GM18907 (cell line): Measurements from ENCODE around the gene ENO3.
A peak's percentile ranks its signal among the peaks of the same experiment; 100 is the strongest.

Experiments used
- ATAC-seq: cut with Tn5 transposase; IDR thresholded peaks from one replicate; pipeline ENCODE4 v1.9.1; 2021; ENCODE audit warnings: mild to moderate bottlenecking, moderate library complexity; ENCODE audit not compliant: unreplicated experiment

Gene ENO3

DNA sequence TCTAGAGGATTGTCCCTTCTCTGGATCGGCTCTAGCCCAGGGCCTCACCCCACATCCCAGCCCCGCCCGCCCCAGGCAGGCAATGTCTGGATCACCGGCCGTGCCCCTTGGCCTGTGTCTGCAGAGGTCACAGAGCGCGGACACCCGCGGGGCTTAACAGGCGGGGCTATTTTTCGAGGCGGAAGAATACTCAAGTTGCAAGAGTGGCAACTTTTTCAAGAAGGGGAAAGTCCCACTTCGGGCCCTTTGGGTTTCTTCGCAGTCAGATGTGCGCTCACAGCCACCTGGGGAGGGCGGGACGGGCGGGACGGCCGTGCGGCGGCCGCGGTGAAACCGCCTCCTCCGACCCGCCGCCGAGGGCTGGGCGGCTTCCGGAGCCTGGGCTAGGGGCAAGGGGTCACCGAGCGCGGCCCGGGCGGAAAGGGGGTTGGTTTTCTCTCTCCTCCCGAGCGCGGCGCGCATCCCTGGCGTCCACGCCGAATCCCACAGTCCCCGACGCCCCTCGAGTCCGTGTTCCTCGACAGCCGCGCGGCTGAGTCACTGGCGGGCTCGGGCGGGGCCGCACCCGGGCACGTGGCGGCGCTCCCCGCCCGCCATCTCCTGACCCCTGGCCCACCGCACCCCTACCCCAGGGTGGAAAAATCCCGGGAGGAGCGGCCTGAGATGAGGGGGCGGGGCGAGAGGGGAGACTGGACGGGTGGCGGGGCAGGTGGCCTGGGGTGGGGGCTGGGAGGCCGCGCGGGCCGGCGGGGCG is 1.4 kb upstream of the ENO3 start:
- ATAC-seq, result peak; percentile 37

DNA sequence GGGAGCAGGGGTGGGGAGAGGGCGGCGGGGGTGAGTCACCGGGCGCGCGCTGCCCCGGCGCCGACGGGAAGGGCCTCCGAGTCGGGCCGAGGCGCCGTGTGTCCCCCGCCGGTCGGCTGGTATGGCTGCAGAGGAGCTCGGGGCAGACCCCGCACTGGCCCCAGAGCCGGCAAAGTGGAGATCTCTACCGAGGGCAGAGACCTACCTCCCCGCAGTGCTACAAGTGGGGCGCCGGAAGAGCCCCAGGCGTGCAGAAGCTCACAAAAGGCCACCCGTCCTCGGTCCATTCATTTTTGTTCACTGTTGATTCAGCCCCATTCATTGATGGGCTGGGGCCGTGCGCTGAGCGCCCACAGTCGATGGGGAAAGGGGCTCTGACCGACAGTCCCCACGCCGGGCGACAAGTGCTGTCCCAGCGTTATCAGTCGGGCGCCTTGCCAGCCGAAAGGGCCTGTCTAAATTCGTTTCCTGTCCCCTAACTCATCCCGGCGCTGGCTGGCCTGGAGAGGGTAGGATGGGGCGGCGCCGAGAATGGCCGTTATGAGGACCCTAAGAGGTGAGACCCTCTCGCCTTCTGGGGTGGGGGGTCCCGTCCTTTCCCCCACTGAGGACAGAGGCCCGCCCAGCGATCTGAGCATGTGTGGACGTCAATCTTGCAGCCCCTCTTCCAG is 709 bp upstream of the ENO3 start:
- no peak for ATAC-seq

DNA sequence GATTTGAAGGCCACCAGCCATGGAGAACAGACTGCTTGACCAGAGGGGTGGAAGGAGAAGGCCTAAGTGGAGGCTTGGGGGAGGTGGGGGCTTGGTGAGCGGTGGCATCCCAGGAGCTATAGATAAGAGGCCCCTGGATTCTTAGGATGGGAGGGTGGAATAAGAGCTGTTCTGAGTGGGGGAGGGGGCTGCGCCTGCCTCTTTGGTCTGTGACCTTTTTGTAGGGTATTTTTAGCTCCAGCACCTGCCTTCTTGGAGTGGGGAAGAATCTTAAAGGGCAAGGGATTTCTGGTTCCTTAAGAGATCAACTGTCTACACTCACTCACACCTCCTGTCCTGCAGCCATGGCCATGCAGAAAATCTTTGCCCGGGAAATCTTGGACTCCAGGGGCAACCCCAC is 567 bp downstream of the ENO3 start:
- ATAC-seq, result no peak

DNA sequence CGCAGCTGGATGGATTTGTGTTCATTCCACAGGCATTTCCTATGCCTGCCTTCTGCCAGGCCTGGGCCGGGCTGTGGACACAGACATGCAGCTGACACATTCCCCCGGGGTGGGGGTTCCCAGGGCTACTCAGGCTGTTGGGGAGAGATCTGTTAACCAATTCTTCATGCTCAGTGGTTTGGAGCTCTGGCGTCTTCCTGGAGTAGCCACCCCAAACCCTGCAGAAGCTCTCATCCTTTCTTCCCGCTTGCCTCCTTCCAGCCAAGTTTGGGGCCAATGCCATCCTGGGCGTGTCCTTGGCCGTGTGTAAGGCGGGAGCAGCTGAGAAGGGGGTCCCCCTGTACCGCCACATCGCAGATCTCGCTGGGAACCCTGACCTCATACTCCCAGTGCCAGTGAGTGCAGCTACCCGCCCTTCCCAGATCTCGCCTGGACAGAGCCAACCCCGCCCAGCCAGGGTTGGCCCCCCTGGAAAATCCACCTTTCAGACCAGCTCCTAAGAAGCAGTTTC is 2.6 kb downstream of the ENO3 start:
- no peak for ATAC-seq

DNA sequence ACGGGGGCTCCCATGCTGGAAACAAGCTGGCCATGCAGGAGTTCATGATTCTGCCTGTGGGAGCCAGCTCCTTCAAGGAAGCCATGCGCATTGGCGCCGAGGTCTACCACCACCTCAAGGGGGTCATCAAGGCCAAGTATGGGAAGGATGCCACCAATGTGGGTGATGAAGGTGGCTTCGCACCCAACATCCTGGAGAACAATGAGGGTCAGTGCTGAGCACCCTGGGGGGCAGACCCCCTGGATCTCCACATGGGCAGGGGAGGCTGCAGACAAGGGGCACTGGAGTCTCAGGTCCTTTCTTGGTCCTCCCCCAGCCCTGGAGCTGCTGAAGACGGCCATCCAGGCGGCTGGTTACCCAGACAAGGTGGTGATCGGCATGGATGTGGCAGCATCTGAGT is 4.2 kb downstream of the ENO3 start:
- ATAC-seq, result no peak

DNA sequence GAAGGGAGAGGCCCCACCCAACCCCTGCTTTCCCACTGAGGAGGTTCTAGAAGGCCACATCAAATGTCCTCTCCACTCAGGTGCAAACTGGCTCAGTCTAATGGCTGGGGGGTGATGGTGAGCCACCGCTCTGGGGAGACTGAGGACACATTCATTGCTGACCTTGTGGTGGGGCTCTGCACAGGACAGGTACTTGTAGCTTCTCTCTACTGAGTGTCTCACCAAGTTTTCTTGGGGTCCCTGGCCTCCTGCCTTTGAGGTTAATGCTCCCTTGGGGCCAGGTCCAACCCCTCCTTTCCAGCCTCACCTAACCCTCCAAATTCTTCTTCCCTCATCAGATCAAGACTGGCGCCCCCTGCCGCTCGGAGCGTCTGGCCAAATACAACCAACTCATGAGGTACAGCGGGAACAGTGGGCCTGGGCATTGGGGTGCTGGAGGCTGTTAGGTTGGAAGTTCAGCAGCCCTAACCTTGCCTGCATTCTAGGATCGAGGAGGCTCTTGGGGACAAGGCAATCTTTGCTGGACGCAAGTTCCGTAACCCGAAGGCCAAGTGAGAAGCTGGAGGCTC is 5.7 kb downstream of the ENO3 start:
- no peak for ATAC-seq

DNA sequence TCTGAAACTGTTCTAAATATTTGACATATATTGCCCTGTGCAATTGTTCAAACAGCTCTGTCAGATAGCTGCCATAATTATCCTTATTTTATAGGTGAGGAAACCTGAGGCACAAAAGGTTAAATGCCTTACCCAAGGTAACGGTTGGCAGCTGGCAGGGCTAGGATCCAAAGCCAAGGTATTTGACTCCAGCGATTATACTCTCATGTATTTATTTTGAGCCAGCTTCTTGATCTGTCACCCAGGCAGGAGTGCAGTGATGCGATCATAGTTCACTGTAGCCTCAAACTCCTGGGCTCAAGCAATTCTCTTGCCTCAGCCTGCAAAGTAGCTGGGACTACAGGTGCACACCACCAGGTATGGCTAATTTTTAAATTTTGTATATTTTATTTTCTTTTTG is 7.2 kb downstream of the ENO3 start:
- no peak for ATAC-seq

DNA sequence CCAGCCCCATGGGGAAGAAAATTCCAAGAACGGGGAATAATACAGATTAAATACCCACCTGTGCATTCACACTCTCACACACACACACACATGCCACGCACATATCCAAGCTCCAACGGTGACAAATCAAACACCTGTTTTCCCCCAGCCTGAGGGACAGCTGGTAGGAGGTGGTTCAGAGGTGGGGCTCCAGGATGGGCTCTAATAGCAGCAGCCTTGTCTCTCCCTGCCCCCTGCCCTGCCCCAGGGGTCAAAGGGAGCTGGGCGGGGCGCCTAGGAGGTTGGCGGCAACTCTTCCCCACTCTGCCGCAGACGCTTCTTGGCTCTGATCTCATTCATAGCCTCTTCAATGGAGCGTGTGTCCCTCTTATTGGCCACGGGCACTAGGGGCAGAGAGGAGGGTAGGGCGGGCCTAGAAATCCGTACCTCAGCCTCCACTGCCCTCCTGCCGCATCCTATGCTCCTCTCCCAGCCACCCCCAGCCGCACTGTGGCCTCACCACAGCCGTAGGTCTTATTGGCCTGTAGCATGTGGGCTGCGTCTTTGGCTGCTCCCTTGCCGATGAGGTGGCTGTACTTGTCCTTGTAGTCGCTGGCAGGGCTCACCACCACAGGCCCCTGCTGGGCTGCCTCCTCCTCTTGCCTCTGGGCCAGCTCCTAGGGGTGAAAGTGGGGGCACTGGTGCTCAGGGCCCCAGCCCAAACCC is 8.5 kb downstream of the ENO3 start:
- no peak for ATAC-seq

DNA sequence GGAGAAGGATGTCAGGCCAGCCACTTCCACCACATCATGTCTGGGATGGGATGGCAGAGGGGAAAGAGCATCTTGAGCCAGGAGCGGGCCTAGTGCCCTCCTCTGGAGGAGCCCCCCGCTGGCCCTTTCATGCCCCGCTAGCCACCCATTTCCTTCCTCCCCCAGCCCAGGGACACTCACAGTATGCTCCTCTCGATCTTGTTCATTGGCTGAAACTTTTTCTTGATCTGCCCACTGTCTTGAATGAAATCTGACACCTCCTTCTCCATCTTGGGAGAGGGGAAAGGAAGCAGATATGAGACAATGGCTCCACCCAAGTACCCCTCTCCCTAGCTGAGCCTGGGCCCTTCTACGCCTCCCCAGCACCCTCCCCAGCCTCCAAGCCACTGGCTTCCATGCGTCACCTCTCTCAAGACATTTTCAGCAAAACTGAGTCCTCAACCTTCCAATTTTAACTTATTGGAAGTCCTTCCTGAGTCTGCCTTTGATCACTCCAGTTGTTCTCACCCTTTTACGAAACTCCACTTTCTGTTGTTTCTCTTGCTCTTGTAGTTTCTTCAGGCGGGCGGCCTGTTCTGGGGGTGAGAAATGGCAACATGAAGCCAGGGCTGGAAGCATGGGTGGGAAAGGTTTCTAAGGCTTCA is 9.5 kb downstream of the ENO3 start:
- ATAC-seq, result no peak

DNA sequence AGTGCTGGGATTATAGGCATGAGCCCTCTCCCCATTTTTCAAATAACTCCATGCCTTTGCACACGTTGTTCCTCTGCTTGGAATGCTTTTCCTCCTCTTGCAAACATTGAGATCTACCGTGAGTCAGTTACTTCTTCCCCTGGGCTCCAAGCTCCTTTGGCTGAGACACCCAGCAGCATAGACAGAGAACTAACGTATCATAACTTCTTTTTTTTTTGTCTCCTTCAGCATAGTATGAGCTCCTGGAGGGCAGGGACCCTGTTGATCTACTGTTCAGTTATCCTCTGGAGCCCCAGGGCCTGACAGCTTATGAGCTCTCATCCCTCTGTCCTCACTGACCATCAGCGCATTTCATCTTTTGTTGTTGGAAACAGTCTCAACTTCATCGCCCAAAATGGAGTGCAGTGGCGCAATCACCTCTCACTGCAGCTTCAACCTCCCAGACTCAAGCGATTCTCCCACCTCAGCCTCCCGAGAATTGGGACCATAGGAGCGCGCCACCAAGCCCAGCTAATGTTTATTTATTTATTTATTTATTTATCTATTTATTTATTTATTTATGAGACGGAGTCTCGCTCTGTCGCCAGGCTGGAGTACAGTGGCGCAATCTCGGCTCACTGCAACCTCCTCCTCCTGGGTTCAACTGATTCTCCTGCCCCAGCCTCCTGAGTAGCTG is 14.5 kb downstream of the ENO3 start:
- no peak for ATAC-seq

DNA sequence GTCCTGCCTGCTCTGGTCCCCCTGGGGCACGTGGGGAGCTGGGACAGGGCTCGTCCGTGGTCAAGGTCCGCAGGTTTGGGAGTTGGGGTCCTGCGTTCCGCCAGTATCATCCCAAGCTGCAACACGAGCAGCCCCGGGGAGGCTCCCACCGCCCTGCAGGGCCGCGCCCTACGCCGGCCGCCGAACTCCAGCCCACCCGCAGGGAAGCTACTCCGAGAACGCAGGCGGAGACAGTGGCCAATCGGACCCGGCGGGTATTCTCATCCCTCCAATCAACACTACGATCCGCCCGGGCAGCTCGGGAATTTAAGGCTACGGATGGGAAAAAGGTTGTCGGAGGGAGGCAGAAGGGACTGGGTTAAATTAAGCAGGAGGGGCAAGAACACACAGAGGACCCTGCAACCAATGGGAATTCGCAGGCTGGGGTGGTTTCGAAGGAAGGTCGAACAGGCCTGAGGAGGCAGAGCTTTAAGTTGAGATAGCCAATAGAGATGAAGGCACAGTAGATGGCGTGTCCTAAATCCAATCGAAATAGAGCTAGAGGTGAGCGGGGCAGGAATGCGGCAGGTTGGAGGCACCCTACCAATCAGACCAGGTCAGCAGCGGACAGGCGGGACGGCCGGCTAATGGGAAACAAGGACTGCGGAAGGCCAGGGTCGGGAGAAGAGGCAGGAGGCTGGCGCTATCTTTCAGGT is 16.1 kb downstream of the ENO3 start:
- ATAC-seq, result peak; percentile 79

DNA sequence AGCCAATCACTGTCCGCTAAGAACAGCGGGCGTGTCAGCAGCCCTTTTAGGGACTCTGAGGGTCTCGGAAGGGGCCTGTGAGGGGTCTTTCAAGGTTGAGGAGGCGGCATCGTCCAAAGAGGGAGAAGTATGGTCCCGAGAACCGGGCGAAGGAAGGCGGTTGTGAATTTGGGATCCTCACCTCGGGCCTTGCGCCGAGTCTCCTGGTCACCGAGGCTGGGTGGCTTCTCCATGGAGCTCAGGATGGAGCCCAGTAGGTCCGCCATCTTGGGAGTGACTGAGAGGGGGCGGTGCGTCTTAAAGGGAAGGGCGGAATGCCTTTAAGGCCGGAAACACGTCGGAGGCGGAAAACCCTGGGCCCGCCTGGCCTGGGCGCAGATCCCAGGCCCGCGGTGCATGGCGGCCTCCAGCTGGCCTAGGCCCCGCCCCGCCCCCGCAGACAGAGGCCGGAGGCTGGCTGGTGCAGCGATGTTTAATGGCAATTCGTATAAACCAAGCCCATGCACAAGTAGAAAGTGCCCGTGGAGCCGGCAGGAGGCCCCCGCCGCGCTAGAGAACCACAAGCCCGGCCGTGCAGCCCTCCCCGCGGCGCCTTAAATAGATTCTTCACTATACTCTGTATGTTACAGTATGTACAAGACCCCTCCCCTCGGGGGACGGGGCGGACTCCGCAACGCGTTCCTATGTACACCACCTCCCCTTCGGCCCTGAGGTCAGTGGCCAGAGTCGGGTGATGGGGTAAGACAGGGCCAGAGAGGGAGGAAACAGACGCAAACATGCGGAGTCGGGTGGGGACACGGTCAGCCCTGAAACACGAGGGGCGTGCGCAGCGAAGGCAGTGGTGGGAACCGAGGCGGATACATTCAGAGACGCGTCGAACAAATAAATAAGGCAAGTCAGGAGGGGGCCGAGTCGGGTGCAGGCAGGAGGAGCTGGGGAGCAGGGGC is 16.9 kb downstream of the ENO3 start, which contains the start of gene SPAG7:
SPAG7 (minus strand) TSS at position 279 of the 947 bp plus-strand sequence; CDS start at position 266, 13 bp downstream.
- peak; percentile 66 for ATAC-seq

DNA sequence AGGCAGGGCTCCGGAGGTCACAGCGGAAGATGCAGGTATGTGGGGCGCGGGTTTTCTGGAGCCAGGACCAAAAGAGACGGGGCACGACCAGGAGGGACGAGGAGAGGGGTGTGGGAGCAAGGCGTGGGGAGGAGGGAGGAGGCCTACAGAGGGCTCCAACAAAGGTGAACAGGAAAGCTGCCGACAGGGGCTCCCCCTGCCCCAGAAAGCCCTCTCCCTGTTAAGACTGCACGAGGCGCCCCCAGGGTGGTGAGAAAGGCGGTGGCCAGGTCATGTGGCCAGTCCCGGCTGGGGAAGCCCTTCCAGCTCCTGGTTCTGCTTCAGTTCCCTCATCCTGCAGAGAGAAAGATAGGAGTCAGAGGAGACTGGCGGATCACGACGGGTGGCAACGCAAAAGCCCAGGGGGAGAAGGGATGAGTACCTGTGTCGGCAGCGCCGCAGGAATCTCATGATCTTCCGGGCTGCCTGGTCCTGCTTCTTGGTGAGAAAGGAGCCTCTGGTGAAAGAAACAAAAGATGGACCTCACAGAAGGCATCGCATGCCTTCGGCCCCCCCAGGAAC is 17.6 kb downstream of the ENO3 start:
- no peak for ATAC-seq

DNA sequence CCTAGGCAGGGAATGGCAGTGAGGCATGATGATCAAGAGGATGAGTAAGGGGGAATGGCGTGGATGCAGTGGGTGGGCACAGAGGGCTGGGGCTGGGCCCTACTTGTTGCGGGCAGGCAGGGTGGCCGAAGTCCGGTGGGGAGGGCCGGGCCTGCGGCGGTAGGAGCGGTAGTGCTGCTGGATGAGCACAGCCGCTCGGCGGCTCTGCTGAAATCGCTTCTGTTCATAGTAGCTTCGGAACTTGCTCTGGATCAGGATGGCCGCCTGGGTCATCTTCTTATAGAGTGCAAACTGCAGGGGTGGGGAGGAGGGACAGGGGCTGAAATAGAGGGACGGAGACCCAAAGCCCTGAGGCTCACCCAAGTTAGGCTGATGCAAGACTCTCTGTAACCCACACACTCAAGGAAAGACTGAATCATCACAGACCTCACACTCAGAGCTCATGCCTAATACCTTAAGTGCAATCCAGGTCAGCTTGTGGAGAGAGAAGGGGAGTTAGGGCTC is 18.2 kb downstream of the ENO3 start:
- ATAC-seq, result no peak

DNA sequence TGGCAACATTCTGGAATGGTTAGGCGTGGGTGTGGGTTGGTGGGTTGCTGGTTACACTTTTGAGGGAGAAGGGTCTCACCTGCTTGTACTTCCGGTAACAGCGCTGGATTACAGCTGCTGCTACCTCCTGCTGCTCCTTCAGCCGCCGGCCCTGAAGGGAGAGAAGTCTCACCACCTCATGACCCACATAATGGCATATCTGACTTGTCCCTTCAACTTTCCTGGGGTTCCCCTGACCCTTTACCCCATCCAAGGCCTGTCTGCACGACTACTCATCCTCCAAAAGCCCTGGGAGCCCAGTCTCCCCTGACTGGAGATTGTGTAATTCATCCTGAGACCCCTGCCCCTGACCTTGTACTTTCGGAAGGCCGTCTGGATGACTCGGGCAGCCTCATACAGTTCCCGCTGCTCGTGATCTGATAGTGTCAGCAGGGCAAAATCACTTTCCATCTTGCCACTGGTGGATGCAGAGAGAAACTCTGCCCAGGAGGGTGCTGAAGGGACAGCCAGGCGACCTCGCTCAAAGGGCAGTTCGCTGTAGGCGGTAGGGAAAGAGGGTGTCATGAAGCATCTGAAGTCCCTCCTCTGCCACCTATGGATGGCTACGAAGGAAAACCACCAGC is 18.7 kb downstream of the ENO3 start:
- ATAC-seq, result no peak

DNA sequence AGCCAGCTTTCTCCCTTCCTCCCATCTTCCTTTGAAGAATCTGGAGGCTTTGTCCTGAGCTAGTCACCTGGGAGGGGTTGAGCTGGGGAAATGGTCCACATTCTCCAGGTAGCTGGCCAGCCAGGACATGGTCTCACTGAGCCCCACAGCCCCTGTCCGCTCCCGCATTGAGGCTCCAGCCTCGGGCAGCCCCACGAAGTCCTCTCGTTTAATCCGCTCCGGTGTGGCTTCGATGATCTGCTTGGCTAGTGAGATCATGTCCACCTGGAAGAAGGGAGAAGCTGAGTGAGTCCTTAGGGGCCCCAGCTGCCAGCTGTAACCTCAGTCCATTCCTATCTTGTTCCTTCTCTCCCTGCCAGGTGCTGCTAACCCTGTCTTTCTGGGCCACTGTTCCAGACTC is 19.4 kb downstream of the ENO3 start:
- no peak for ATAC-seq

DNA sequence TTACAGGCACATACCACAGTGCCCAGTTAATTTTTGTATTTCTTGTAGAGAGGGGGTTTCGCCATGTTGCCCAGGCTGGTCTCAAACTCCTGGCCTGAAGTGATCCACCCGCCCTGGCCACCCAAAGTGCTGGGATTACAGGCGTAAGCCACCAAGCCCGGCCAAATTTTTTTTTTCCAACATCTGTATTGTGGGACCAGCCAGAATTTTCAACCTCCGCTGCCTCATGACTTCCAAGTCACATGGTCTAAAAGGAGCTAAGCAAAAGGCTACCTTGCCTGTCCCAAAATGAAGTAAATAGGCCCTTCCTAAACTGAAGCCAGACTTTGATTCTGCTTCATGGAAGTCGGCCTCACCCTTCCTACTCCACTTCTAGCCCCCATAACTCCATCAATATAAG is 20.9 kb downstream of the ENO3 start:
- no peak for ATAC-seq

DNA sequence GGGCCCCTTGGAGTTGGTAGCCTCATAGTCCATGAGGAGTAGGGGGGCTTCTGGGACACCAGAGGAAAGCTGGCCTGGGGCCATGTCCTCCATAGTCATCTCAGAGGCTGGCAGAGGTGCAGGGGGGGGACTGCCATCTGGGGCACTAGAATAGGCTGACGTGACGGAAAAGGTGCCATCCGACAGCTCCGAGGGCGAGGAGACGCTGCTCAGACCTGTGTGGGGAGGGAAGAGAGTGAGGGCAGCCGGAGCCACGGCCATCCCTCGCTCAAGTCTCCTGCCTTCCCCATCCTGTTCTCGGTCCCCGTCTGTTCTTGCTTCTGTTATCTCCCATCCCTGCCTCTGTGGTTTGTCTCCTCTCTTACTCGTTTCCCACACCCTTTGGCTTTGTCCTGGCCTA is 21.4 kb downstream of the ENO3 start:
- no peak for ATAC-seq
